ENCODE results near the gene LRRC36. TPM values are rescaled to one million over a fixed set of nuclear protein-coding genes. Genes with fewer than 3 reads are reported as not detected.

The LRRC36 gene
- total RNA-seq, 1 experiment from 2014 or later = not detected

GRCh38 chr16:67345401-67345800, 18.8 kb downstream of the LRRC36 start:
- Histone ChIP-seq H3K9ac (ENCODE audit: low read length) (no peak overlapping the region), H2AFZ (ENCODE audit: low read depth, low read length, poor library complexity, severe bottlenecking) (no peak overlapping the region), H3K9me2 (ENCODE audit: insufficient read depth) (no peaks in the 10 kb centered on the region), H3K79me2 (ENCODE audit: insufficient read depth, low read length) (no peaks in the 10 kb centered on the region), H4K20me1 (ENCODE audit: insufficient read depth) (no peaks in the 10 kb centered on the region), H3K9me3 (ENCODE audit: control insufficient read depth in 1 of 2, insufficient read depth in 1 of 2, low read depth in 1 of 2, low read length in 2 of 2) (no peaks in the 10 kb centered on the region), H3K27ac (ENCODE audit: low read depth, low read length) (no peak overlapping the region), H3K4me1 (ENCODE audit: control insufficient read depth in 1 of 2, insufficient read depth in 2 of 2, low read length in 2 of 2) (no peaks in the 10 kb centered on the region), H3K36me3 (ENCODE audit: control insufficient read depth in 1 of 2, insufficient read depth in 2 of 2, low read length in 2 of 2) (no peaks in the 10 kb centered on the region), H3K4me3 (replicated peaks in 1 of 2; ENCODE audit: low read depth in 1 of 2, low read length in 2 of 2) (no peak overlapping the region), H3K27me3 (ENCODE audit: insufficient read depth, low read length) (no peaks in the 10 kb centered on the region), H3K4me2 (ENCODE audit: low read length) (no peak overlapping the region)
- POLR2A ChIA-PET = no interaction called here
- CTCF ChIA-PET = interaction anchor here (2.6 kb wide), 1 partner anchor 85 kb away, joined by 7 read pairs; no protein-coding TSS in a partner anchor
- RAD21 ChIA-PET (ENCODE audit: low non-redundant PET in 1 of 2, low total read pairs in 2 of 2, uncharacterized antibody in 2 of 2, unreplicated experiment in 2 of 2) = no interaction called here
- no TSS peak for BruUV-seq (replicated peaks)
- DNase-seq (ENCODE audit: low read depth, low spot score) (no peak), ATAC-seq (no peak)
- intact Hi-C loops (cut with micrococcal nuclease) = no loop called here
- TF ChIP-seq JUND (IDR thresholded peaks at IDR 0.05) = no peak
- TF ChIP-seq ZNF274 (IDR thresholded peaks at IDR 0.05; ENCODE audit: low read depth, low read length) = no peak
- no peak for TF ChIP-seq CEBPB (IDR thresholded peaks at IDR 0.05; ENCODE audit: low read depth)
- TF ChIP-seq, protein P1, sequence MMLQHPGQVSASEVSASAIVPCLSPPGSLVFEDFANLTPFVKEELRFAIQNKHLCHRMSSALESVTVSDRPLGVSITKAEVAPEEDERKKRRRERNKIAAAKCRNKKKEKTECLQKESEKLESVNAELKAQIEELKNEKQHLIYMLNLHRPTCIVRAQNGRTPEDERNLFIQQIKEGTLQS (IDR thresholded peaks at IDR 0.05) = no peak
- no peak for TF ChIP-seq POLR2A (IDR thresholded peaks at IDR 0.05; ENCODE audit: borderline replicate concordance, extremely low read depth, insufficient read depth, insufficient read length)
- no peak for TF ChIP-seq SP1 (IDR thresholded peaks at IDR 0.05; ENCODE audit: low read depth)
- TF ChIP-seq POLR2AphosphoS5 (IDR thresholded peaks at IDR 0.05; ENCODE audit: low read depth, low read length) = no peak
- TF ChIP-seq MAX (IDR thresholded peaks at IDR 0.05) = no peak
- no peak for TF ChIP-seq SRF (IDR thresholded peaks at IDR 0.05; ENCODE audit: low read depth)
- TF ChIP-seq ZFX (IDR thresholded peaks at IDR 0.05) = no peak
- TF ChIP-seq YY1 (IDR thresholded peaks at IDR 0.05; ENCODE audit: extremely low read depth, insufficient replicate concordance, low read depth, low read length) = no peak
- TF ChIP-seq EGR1 (IDR thresholded peaks at IDR 0.05; ENCODE audit: low read depth) = no peak
- TF ChIP-seq, protein P2, sequence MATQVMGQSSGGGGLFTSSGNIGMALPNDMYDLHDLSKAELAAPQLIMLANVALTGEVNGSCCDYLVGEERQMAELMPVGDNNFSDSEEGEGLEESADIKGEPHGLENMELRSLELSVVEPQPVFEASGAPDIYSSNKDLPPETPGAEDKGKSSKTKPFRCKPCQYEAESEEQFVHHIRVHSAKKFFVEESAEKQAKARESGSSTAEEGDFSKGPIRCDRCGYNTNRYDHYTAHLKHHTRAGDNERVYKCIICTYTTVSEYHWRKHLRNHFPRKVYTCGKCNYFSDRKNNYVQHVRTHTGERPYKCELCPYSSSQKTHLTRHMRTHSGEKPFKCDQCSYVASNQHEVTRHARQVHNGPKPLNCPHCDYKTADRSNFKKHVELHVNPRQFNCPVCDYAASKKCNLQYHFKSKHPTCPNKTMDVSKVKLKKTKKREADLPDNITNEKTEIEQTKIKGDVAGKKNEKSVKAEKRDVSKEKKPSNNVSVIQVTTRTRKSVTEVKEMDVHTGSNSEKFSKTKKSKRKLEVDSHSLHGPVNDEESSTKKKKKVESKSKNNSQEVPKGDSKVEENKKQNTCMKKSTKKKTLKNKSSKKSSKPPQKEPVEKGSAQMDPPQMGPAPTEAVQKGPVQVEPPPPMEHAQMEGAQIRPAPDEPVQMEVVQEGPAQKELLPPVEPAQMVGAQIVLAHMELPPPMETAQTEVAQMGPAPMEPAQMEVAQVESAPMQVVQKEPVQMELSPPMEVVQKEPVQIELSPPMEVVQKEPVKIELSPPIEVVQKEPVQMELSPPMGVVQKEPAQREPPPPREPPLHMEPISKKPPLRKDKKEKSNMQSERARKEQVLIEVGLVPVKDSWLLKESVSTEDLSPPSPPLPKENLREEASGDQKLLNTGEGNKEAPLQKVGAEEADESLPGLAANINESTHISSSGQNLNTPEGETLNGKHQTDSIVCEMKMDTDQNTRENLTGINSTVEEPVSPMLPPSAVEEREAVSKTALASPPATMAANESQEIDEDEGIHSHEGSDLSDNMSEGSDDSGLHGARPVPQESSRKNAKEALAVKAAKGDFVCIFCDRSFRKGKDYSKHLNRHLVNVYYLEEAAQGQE (IDR thresholded peaks at IDR 0.05; ENCODE audit: low read depth) = no peak
- TF ChIP-seq ZBTB33 (IDR thresholded peaks at IDR 0.05; ENCODE audit: extremely low read depth, insufficient replicate concordance, low read length) = no peak
- no peak for TF ChIP-seq RAD21 (IDR thresholded peaks at IDR 0.05; ENCODE audit: low read depth)
- no peak for TF ChIP-seq SIN3A (IDR thresholded peaks at IDR 0.05; ENCODE audit: low read depth)
- TF ChIP-seq CBX3 (IDR thresholded peaks at IDR 0.05; ENCODE audit: low read depth) = no peak
- TF ChIP-seq EZH2phosphoT487 (IDR thresholded peaks at IDR 0.05; ENCODE audit: borderline replicate concordance) = no peak
